Smooth muscle cell (in vitro differentiated cells): ENCODE results near the gene GREB1L. TPM values are rescaled to one million over a fixed set of nuclear protein-coding genes. Genes with fewer than 3 reads are reported as not detected.
"Not testable (repeated sequence)": the region's sequence is repeated elsewhere in the genome, so short reads cannot be mapped to it uniquely, and the experiment has no call there.

Experiments used
- DNase-seq: peaks from one replicate; lab custom pipeline; 2025; ENCODE audit not compliant: unreplicated experiment; lab: John Stamatoyannopoulos, UW
- H2AFZ ChIP-seq: fragments of 200-600 bp; sonication (generic); 2 replicates; pipeline ENCODE4 v1.6.0; 2016; ENCODE audit warnings: antibody characterized with exemption, low read depth, mild to moderate bottlenecking
- H3F3A ChIP-seq: fragments of 200-600 bp; sonication (generic); 2 replicates; pipeline ENCODE4 v1.6.0; 2017; ENCODE audit warnings: antibody characterized with exemption, low read depth
- H3K27ac ChIP-seq: fragments of 200-600 bp; sonication (generic); 2 replicates; pipeline ENCODE4 v1.5.1; 2016; ENCODE audit warnings: low read depth, mild to moderate bottlenecking
- H3K27me3 ChIP-seq: fragments of 200-600 bp; sonication (generic); 2 replicates; pipeline ENCODE4 v1.6.1; 2016; ENCODE audit warnings: low read depth, mild to moderate bottlenecking
- H3K36me3 ChIP-seq: fragments of 200-600 bp; sonication (generic); 2 replicates; pipeline ENCODE4 v1.5.1; 2016; ENCODE audit warnings: low read depth
- H3K4me1 ChIP-seq: fragments of 200-600 bp; sonication (generic); 2 replicates; pipeline ENCODE4 v1.5.1; 2016; ENCODE audit warnings: low read depth
- H3K4me2 ChIP-seq: fragments of 200-600 bp; sonication (generic); 2 replicates; pipeline ENCODE4 v1.6.0; 2016; ENCODE audit warnings: mild to moderate bottlenecking
- H3K4me3 ChIP-seq: fragments of 200-600 bp; sonication (generic); 2 replicates; pipeline ENCODE4 v1.5.1; 2016; ENCODE audit warnings: mild to moderate bottlenecking
- H3K79me2 ChIP-seq: fragments of 200-600 bp; sonication (generic); 2 replicates; pipeline ENCODE4 v1.6.0; 2016; ENCODE audit warnings: low read depth, mild to moderate bottlenecking
- H3K9ac ChIP-seq: fragments of 200-600 bp; sonication (generic); 2 replicates; pipeline ENCODE4 v1.6.0; 2016; ENCODE audit warnings: low read depth
- H3K9me3 ChIP-seq: fragments of 200-600 bp; sonication (generic); replicated peaks from 2 replicates; pipeline ENCODE4 v1.5.1; 2016; ENCODE audit warnings: low read depth
- H4K20me1 ChIP-seq: fragments of 200-600 bp; sonication (generic); 2 replicates; pipeline ENCODE4 v1.6.0; 2016; ENCODE audit warnings: low read depth
- WGBS: methylation state at CpG from one replicate; pipeline ENCODE4 v1.1.7; 2016; ENCODE audit warnings: low lambda C conversion rate; 5-methylcytosine and 5-hydroxymethylcytosine counted together
- polyA plus RNA-seq: library from polyadenylated mRNA; unstranded; fragments of >200 nt; fragmentation: Nextera tagmentation; extraction: Ambion mirVana; gene quantifications from 2 replicates; pipeline ENCODE4 v1.2.1, GENCODE V29; 2016
- total RNA-seq: library from RNA; depleted of rRNA; stranded (reverse); fragments of >200 nt; gene quantifications from 2 replicates; pipeline ENCODE4 v1.2.3, GENCODE V29; 2014
- TF ChIP-seq, protein P1 (sequence below): fragments of 200-600 bp; sonication (generic); IDR thresholded peaks from 2 replicates; pipeline ENCODE4 v1.5.1; 2017; ENCODE audit warnings: borderline replicate concordance, mild to moderate bottlenecking, antibody characterized with exemption; ENCODE audit not compliant: insufficient read depth, poor library complexity, severe bottlenecking

Gene GREB1L
- total and polyA plus RNA-seq, 2 experiments from 2014 or later, result 4.0 to 15.3 TPM

DNA sequence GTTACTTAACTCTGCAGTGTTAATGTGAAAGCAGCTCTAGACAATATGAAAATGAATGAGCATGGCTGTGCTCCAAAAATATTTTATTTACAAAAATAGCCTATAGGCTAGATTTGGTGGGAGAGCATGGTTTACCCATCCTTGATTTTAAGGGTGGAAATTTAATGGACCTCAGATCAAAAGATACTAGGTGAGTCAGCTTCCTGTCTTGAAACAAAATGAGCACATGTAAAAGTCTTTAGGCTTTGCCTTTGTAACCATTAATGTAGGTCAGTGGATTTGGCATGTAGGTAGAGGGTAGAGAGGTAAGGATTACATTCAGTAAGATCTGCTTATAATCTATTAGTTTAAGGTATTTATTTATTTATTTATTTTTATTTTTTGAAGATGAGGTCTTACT, 72.7 kb downstream of the GREB1L start:
- Histone ChIP-seq H3K79me2 (no peaks in the 10 kb centered on the region), H3K4me3 (no peak overlapping the region), H3F3A (no peaks in the 10 kb centered on the region), H3K36me3 (no peaks in the 10 kb centered on the region), H3K4me2 (no peak overlapping the region), H2AFZ (no peak overlapping the region), H3K9me3 (no peaks in the 10 kb centered on the region), H3K4me1 (peaks cover 12% of the 10 kb centered on the region), H3K27ac (no peak overlapping the region), H3K27me3 (no peaks in the 10 kb centered on the region), H4K20me1 (no peaks in the 10 kb centered on the region), H3K9ac (no peak overlapping the region)
- no peak for DNase-seq
- TF ChIP-seq, protein P1, sequence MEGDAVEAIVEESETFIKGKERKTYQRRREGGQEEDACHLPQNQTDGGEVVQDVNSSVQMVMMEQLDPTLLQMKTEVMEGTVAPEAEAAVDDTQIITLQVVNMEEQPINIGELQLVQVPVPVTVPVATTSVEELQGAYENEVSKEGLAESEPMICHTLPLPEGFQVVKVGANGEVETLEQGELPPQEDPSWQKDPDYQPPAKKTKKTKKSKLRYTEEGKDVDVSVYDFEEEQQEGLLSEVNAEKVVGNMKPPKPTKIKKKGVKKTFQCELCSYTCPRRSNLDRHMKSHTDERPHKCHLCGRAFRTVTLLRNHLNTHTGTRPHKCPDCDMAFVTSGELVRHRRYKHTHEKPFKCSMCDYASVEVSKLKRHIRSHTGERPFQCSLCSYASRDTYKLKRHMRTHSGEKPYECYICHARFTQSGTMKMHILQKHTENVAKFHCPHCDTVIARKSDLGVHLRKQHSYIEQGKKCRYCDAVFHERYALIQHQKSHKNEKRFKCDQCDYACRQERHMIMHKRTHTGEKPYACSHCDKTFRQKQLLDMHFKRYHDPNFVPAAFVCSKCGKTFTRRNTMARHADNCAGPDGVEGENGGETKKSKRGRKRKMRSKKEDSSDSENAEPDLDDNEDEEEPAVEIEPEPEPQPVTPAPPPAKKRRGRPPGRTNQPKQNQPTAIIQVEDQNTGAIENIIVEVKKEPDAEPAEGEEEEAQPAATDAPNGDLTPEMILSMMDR, result no peak

DNA sequence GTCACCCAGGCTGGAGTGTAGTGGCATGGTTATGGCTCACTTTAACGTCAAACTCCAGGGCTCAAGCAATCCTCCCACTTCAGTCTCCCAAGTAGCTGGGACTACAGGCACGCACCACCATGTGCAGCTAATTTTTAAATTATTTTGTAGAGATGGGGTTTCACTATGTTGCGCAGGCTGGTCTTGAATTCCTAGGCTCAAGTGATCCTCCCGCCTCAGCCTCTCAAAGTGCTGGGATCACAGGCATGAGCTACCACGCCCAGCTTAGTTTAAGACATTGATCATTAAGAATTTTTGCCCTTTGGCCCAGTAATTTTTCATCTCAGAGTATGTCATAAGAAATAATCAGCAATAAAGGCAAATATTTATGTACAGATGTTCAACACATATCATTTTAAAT, 73.1 kb downstream of the GREB1L start:
- H3K4me3 ChIP-seq, result not testable (repeated sequence)
- 83% methylated on average over 5 of the region's 5 CpGs for WGBS

DNA sequence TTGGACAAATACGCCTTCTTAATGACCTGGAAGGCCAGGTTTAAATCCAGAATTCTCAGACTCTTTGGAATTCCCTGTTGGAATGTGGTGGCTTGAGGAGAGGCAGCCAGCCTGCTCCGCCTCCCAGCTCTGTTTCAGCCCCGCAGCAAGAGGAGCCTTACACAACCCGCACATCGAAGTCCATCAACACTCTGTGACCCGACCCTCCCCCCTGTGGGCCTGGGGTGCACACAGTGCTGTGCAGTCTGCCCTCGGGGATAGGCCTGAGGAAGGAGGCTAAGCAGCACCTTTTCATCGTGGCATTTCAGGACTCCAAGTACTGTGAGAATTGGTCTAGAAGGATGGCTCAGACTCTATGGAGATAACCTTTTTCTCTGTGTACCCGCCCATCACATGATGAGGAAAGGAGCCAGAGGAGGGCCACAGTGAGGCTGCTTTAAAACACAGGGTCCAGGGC, 73.7 kb downstream of the GREB1L start:
- Histone ChIP-seq H3F3A (no peaks in the 10 kb centered on the region), H2AFZ (no peak overlapping the region), H3K9me3 (no peaks in the 10 kb centered on the region), H3K4me2 (peak overlapping the region; percentile 26), H3K4me1 (peaks cover 12% of the 10 kb centered on the region), H3K9ac (no peak overlapping the region), H3K27ac (peak overlapping the region; percentile 10), H3K36me3 (no peaks in the 10 kb centered on the region), H3K79me2 (no peaks in the 10 kb centered on the region), H3K27me3 (no peaks in the 10 kb centered on the region), H4K20me1 (no peaks in the 10 kb centered on the region), H3K4me3 (no peak overlapping the region)
- TF ChIP-seq, protein P1, result no peak
- DNase-seq, result no peak
- WGBS, result 27% methylated on average over 9 of the region's 9 CpGs

More for the DNA sequence above, 73.1 kb downstream of the GREB1L start:
- H3K79me2 ChIP-seq, H3K27me3 ChIP-seq, H4K20me1 ChIP-seq, H3F3A ChIP-seq, H3K36me3 ChIP-seq, H3K9ac ChIP-seq, H2AFZ ChIP-seq, DNase-seq, H3K9me3 ChIP-seq: not testable (repeated sequence)
- Histone ChIP-seq H3K27ac (peak overlapping the region; percentile 10), H3K4me1 (peaks cover 12% of the 10 kb centered on the region), H3K4me2 (peak overlapping the region; percentile 26)

DNA sequence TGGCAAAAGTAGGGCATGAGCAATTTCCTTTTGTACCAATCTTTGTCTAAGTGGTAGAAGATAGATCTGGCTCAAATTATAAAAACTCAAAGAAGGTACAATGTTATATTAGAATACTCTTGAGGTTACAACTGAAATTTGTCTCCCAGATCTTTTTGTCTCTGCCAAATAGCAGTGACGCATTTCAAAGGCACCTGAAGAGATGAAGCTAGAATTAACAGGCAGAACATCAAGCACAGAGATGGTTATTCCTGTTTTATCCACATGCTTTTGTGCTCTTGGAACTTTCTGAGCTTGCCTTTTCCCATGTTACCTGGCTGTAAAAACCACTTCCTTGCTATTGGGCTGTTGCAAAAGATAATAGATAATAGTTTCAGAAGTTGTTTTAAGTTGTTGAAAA, 74.3 kb downstream of the GREB1L start:
- Histone ChIP-seq H3K36me3 (no peaks in the 10 kb centered on the region), H3K4me1 (peaks cover 12% of the 10 kb centered on the region), H3K27ac (peak overlapping the region; percentile 10), H3K9ac (no peak overlapping the region), H3K4me2 (peak overlapping the region; percentile 26), H3K9me3 (no peaks in the 10 kb centered on the region), H3F3A (no peaks in the 10 kb centered on the region), H2AFZ (no peak overlapping the region), H3K27me3 (no peaks in the 10 kb centered on the region), H3K79me2 (no peaks in the 10 kb centered on the region), H3K4me3 (no peak overlapping the region), H4K20me1 (no peaks in the 10 kb centered on the region)
- 69% methylated on average over 1 of the region's 1 CpG for WGBS
- no peak for DNase-seq
- TF ChIP-seq, protein P1, result no peak
